ENCODE results near the gene PTPRR. TPM values are rescaled to one million over a fixed set of nuclear protein-coding genes. Genes with fewer than 3 reads are reported as not detected.
A peak's percentile ranks its signal among the peaks of the same experiment; 100 is the strongest.

Gene PTPRR
- total and polyA plus RNA-seq, 8 donors = 0.45 to 11.1 (median 3.9) TPM; not detected in 2

GRCh38 chr12:70590549-70591226 is 329.9 kb downstream of the PTPRR start:
- H3K36me3 ChIP-seq = no peaks in the 10 kb centered on the region
- no peak for DNase-seq
- no peak for TF ChIP-seq CTCF (IDR thresholded peaks at IDR 0.05)
- no peak for TF ChIP-seq EP300 (IDR thresholded peaks at IDR 0.05)
- no peak for TF ChIP-seq POLR2AphosphoS5 (IDR thresholded peaks at IDR 0.05)
- no peak for TF ChIP-seq POLR2A (IDR thresholded peaks at IDR 0.05)
- H3K9me3 ChIP-seq = no peaks in the 10 kb centered on the region
- H3K4me1 ChIP-seq = no peaks in the 10 kb centered on the region
- 71 to 83% (median 77%) methylated on average over 4 of the region's 4 CpGs for WGBS, 5 donors
- no peak overlapping the region for H3K4me3 ChIP-seq
- peaks cover 0 to 10% (median 0%) of the 10 kb centered on the region in 3 donors for H3K27me3 ChIP-seq
- intact Hi-C loops (cut with DNase I; ENCODE audit: low total_unique reads) = loop anchor here (5.0 kb wide), 1 partner anchor 132 kb away; no protein-coding TSS in a partner anchor
- H3K27ac ChIP-seq = no peak overlapping the region

- H3K27ac ChIP-seq = no peak overlapping the region
- peaks cover 0 to 10% (median 0%) of the 10 kb centered on the region in 3 donors for H3K27me3 ChIP-seq
- WGBS, 5 donors = 30 to 33% (median 31%) methylated on average over 6 of the region's 6 CpGs
- no peaks in the 10 kb centered on the region for H3K9me3 ChIP-seq
- H3K4me1 ChIP-seq = no peaks in the 10 kb centered on the region
- peak; percentile 77 to 88 for DNase-seq
- H3K36me3 ChIP-seq = no peaks in the 10 kb centered on the region
- intact Hi-C loops (cut with DNase I; ENCODE audit: low total_unique reads) = loop anchor here (5.0 kb wide), 1 partner anchor 132 kb away; no protein-coding TSS in a partner anchor
- H3K4me3 ChIP-seq = no peak overlapping the region
- TF ChIP-seq POLR2A (IDR thresholded peaks at IDR 0.05) (no peak), CTCF (IDR thresholded peaks at IDR 0.05) (peak in 5 of 7 experiments; percentile 72 to 79 (median 78))
These were observed 330.5 kb downstream of the PTPRR start for GRCh38 chr12:70590051-70590450.

Small RNA genes lying within 50 kb of the gene (small RNA-seq; reads per million reads assigned to genes)
- 0 reads per million in 4 donors for gene RF00019

Other genes with a start within 250 kb of the PTPRR start
- gene TSPAN8, start 237.3 kb upstream of the PTPRR start, total RNA-seq = 100 to 1,000 TPM in 3 of 5 donors, 10 to 100 TPM in 2; 15.8 to 532 (median 122) TPM
- 100 to 1,000 TPM; 122 to 508 (median 211) TPM for gene TSPAN8, start 237.3 kb upstream of the PTPRR start, polyA plus RNA-seq

All from stomach (tissue), 9 donors.